ENCODE data around the gene LYAR. TPM values are rescaled to one million over a fixed set of nuclear protein-coding genes. Genes with fewer than 3 reads are reported as not detected.

LYAR gene
- total RNA-seq, 1 experiment from 2014 or later = 29.8 TPM

DNA sequence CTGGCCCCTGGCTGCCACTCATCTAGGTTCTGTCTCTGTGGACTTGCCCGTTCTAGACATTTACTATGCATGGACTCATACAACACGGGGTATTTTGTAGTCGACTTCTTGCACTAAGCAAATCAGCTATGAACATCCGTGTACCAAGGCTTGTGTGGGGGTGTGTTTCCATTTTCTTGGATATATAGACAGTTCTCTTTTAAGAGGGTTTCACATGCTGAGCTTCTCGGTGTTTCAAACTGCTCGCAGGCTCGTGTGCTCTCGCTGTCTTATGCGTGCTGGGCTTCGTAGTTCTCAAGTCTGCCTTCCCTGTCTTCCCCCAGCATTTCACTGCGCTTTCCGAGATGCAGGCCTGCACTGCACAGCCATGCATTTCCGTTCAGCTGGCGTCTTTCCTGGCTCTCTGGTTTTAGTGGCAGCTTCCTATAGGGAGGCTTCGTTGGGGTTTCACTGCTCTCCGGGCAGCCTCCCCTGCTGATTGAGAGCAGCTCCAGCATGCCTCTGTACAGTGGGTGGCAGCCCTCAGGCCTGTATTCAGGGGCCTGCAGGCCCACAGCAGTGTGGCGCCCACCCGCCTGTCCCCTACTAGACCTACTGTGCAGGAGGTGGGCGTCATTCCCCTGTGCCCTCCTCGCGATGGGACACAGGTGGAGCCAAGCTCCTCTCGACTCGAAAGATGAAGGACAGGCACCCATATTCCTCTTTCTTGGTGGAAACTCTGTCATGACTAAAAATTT is 27.7 kb upstream of the LYAR start:
- CTCF ChIA-PET = no interaction called here
- no peaks in the 10 kb centered on the region for H3K9me3 ChIP-seq
- Mint-ChIP-seq H3K4me3 (ENCODE audit: unreplicated experiment) (no peak overlapping the region), H3K27ac (ENCODE audit: unreplicated experiment) (no peak overlapping the region), H3K36me3 (ENCODE audit: insufficient read depth, unreplicated experiment) (peaks cover 6% of the 10 kb centered on the region), H3K9me3 (ENCODE audit: unreplicated experiment) (no peaks in the 10 kb centered on the region), H3K4me1 (ENCODE audit: low read depth, unreplicated experiment) (no peaks in the 10 kb centered on the region), H3K27me3 (ENCODE audit: insufficient read depth, unreplicated experiment) (no peaks in the 10 kb centered on the region)
- POLR2A ChIA-PET = no interaction called here
- no peaks in the 10 kb centered on the region for H3K36me3 ChIP-seq (ENCODE audit: control insufficient read depth, insufficient read depth, low read length)
- H3K4me1 ChIP-seq = no peaks in the 10 kb centered on the region
- H3K4me3 ChIP-seq (ENCODE audit: low read depth, low read length) = no peak overlapping the region
- BruUV-seq (replicated peaks) = no TSS peak
- intact Hi-C loops (cut with micrococcal nuclease; ENCODE audit: unreplicated experiment) = no loop called here
- no peak for DNase-seq
- TF ChIP-seq, protein P1, sequence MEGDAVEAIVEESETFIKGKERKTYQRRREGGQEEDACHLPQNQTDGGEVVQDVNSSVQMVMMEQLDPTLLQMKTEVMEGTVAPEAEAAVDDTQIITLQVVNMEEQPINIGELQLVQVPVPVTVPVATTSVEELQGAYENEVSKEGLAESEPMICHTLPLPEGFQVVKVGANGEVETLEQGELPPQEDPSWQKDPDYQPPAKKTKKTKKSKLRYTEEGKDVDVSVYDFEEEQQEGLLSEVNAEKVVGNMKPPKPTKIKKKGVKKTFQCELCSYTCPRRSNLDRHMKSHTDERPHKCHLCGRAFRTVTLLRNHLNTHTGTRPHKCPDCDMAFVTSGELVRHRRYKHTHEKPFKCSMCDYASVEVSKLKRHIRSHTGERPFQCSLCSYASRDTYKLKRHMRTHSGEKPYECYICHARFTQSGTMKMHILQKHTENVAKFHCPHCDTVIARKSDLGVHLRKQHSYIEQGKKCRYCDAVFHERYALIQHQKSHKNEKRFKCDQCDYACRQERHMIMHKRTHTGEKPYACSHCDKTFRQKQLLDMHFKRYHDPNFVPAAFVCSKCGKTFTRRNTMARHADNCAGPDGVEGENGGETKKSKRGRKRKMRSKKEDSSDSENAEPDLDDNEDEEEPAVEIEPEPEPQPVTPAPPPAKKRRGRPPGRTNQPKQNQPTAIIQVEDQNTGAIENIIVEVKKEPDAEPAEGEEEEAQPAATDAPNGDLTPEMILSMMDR (IDR thresholded peaks at IDR 0.05; ENCODE audit: insufficient read depth in 1 of 2, low read depth in 1 of 2, low read length in 1 of 2, severe bottlenecking in 1 of 2, unreplicated experiment in 1 of 2) = no peak
- H3K27me3 ChIP-seq (replicated peaks; ENCODE audit: control insufficient read depth, insufficient read depth, low read length) = no peaks in the 10 kb centered on the region

GRCh38 chr4:4316150-4316495 is 26.2 kb upstream of the LYAR start:
- Mint-ChIP-seq H3K36me3 (ENCODE audit: insufficient read depth, unreplicated experiment) (no peaks in the 10 kb centered on the region), H3K27ac (ENCODE audit: unreplicated experiment) (no peak overlapping the region), H3K27me3 (ENCODE audit: insufficient read depth, unreplicated experiment) (no peaks in the 10 kb centered on the region), H3K9me3 (ENCODE audit: unreplicated experiment) (no peaks in the 10 kb centered on the region), H3K4me3 (ENCODE audit: unreplicated experiment) (no peak overlapping the region), H3K4me1 (ENCODE audit: low read depth, unreplicated experiment) (no peaks in the 10 kb centered on the region)
- POLR2A ChIA-PET = no interaction called here
- no peak for DNase-seq
- Histone ChIP-seq H3K9me3 (no peaks in the 10 kb centered on the region), H3K4me3 (ENCODE audit: low read depth, low read length) (no peak overlapping the region), H3K27me3 (replicated peaks; ENCODE audit: control insufficient read depth, insufficient read depth, low read length) (no peaks in the 10 kb centered on the region), H3K4me1 (no peaks in the 10 kb centered on the region), H3K36me3 (ENCODE audit: control insufficient read depth, insufficient read depth, low read length) (no peaks in the 10 kb centered on the region)
- TF ChIP-seq, protein P1 (IDR thresholded peaks at IDR 0.05; ENCODE audit: insufficient read depth in 1 of 2, low read depth in 1 of 2, low read length in 1 of 2, severe bottlenecking in 1 of 2, unreplicated experiment in 1 of 2) = no peak
- intact Hi-C loops (cut with micrococcal nuclease; ENCODE audit: unreplicated experiment) = no loop called here
- CTCF ChIA-PET = no interaction called here
- BruUV-seq (replicated peaks) = no TSS peak

DNA sequence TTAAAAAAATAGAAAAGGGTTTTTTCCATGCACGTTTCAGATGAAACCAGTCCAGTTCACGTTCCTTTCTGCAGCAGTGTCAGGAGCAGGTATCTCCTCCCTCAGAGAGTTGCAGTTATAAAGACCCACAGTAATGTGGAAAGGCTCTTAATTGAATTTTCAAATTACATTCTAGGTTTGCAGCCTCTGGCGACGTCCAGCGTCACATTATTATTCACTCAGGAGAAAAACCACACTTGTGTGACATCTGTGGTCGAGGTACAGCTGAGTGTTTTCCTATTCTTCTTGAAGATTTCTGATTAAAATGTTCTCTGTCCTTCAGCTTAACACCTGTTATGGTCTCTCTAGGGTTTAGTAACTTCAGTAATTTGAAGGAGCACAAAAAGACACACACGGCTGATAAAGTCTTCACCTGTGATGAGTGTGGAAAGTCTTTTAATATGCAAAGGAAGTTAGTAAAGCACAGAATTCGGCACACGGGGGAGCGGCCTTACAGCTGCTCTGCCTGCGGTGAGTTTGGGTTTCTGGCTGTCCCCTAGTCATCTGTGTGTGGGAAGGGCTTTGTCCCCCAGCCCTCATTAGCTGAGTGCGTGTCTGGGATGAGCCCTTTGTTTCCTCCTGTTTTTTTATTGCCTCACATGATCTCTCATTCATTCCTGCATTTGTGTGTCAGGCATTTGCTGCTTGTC is 25.7 kb upstream of the LYAR start:
- H3K9me3 ChIP-seq = no peaks in the 10 kb centered on the region
- no peak overlapping the region for H3K4me3 Mint-ChIP-seq (ENCODE audit: unreplicated experiment)
- CTCF ChIA-PET = no interaction called here
- no peaks in the 10 kb centered on the region for H3K27me3 Mint-ChIP-seq (ENCODE audit: insufficient read depth, unreplicated experiment)
- no peaks in the 10 kb centered on the region for H3K4me1 ChIP-seq
- no peaks in the 10 kb centered on the region for H3K27me3 ChIP-seq (replicated peaks; ENCODE audit: control insufficient read depth, insufficient read depth, low read length)
- H3K36me3 ChIP-seq (ENCODE audit: control insufficient read depth, insufficient read depth, low read length) = no peaks in the 10 kb centered on the region
- POLR2A ChIA-PET = no interaction called here
- no peaks in the 10 kb centered on the region for H3K4me1 Mint-ChIP-seq (ENCODE audit: low read depth, unreplicated experiment)
- H3K9me3 Mint-ChIP-seq (ENCODE audit: unreplicated experiment) = no peaks in the 10 kb centered on the region
- H3K4me3 ChIP-seq (ENCODE audit: low read depth, low read length) = no peak overlapping the region
- TF ChIP-seq, protein P1 (IDR thresholded peaks at IDR 0.05; ENCODE audit: insufficient read depth in 1 of 2, low read depth in 1 of 2, low read length in 1 of 2, severe bottlenecking in 1 of 2, unreplicated experiment in 1 of 2) = no peak
- DNase-seq = no peak
- H3K36me3 Mint-ChIP-seq (ENCODE audit: insufficient read depth, unreplicated experiment) = no peaks in the 10 kb centered on the region
- no peak overlapping the region for H3K27ac Mint-ChIP-seq (ENCODE audit: unreplicated experiment)
- no TSS peak for BruUV-seq (replicated peaks)
- intact Hi-C loops (cut with micrococcal nuclease; ENCODE audit: unreplicated experiment) = no loop called here

Measured in Caco-2 (cell line).